HTERT RPE-1 (cell line): ENCODE results near the gene POLR3B.

Source experiments
- in situ Hi-C: fragments of 300-500 bp; cut with MboI; formaldehyde crosslinking; loops from 4 replicates; pipeline ENCODE4 v1.14.3; 2020; ENCODE audit warnings: low sequenced_read_pairs

The POLR3B gene

DNA sequence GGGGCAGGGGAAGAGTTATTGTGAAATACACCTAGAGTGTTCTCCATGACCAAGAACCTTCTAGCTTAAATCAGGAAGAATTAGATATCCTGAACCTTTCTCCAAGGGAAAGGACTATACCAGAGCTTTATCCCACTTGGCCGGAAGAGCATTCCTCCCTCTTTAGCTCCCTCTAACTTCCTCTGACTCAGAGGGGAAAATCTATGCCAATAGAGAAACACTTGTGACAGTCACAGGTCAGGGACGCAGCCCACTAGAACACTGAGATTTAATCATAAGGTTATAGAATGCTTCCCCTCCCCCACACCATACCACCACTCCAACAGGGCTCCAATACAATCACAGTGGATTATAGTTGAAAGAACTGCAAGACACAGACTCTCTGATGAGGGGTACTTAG is 169.8 kb downstream of the POLR3B start:
- in situ Hi-C loops: no loop called here

DNA sequence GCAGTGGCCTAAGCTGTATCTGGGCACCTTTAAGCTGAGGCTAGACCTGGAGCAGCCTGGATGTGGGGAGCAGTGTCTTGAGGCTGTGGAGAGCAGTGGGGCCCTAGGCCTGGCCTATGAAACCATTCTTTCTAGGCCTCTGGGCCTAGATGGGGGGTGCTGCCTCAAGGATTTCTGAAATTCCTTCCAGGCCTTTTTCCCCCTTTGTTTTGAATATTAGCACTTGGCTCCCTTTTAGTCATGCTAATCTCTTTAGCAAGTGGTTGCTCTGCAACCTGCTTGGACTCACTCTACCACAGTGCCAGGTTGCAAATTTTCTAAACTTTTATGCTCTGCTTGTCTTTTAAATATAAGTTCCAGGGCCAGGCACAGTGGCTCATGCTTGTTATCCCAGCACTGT is 183.7 kb downstream of the POLR3B start:
- in situ Hi-C loops: no loop called here

DNA sequence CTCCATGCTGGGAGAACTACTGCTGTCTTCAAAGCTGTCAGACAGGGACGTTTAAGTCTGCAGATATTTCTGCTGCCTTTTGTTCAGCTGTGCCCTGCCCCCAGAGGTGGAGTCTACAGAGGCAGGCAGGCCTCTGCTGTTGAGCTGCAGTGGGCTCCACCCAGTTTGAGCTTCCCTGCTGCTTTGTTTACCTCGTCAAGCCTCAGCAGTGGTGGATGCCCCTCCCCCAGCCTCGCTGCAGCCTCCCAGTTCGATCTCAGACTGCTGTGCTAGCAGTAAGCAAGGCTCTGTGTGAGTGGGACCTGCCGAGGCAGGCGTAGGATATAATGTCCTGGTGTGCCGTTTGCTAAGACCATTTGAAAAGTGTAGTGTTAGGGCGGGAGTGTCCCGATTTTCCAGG is 193.9 kb downstream of the POLR3B start:
- in situ Hi-C loops: no loop called here

DNA sequence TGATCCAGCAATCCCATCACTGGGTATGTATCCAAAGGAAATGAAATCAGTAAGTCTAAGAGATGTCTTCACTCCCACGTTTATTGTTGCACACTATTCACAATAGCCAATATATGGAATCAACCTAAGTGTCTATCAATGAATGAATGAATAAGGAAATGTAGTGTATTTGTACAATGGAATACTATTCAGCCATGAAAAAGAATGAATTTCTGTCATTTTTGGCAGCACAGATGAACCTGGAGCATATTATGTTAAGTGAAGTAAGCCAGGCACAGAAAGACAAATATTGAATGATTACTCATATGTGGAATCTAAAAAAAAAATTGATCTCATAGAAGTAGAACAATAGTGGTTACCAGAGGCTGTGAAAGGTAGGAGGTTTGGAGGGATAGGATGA is 194.7 kb downstream of the POLR3B start:
- in situ Hi-C loops: no loop called here
